COLO668 (cell line): Measurements from ENCODE around the gene ATP2B1.

ENCODE experiments used
- DNase-seq: peaks from one replicate; lab custom pipeline; 2025; ENCODE audit not compliant: unreplicated experiment; lab: John Stamatoyannopoulos, UW

The ATP2B1 gene

GRCh38 chr12:89694542-89694941, 14.1 kb downstream of the ATP2B1 start:
- no peak for DNase-seq

- DNase-seq = no peak
These were observed 14.9 kb downstream of the ATP2B1 start for GRCh38 chr12:89693639-89694202.

GRCh38 chr12:89692439-89692838, 16.2 kb downstream of the ATP2B1 start:
- DNase-seq = no peak

GRCh38 chr12:89691659-89692058, 17.0 kb downstream of the ATP2B1 start:
- no peak for DNase-seq

- no peak for DNase-seq
These were observed 17.7 kb downstream of the ATP2B1 start for GRCh38 chr12:89690925-89691324.

- DNase-seq = no peak
These were observed 19.3 kb downstream of the ATP2B1 start for GRCh38 chr12:89689306-89689705.

GRCh38 chr12:89686311-89686710, 22.3 kb downstream of the ATP2B1 start:
- DNase-seq = no peak

- DNase-seq = no peak
These were observed 23.2 kb downstream of the ATP2B1 start for GRCh38 chr12:89685363-89685972.

GRCh38 chr12:89684136-89684535, 24.5 kb downstream of the ATP2B1 start:
- no peak for DNase-seq

GRCh38 chr12:89682284-89682683, 26.4 kb downstream of the ATP2B1 start:
- no peak for DNase-seq

- DNase-seq = no peak
These were observed 28.2 kb downstream of the ATP2B1 start for GRCh38 chr12:89680409-89680808.

GRCh38 chr12:89679631-89680030, 29.0 kb downstream of the ATP2B1 start:
- no peak for DNase-seq

- DNase-seq = no peak
These were observed 30.4 kb downstream of the ATP2B1 start for GRCh38 chr12:89678225-89678624.

- no peak for DNase-seq
These were observed 31.7 kb downstream of the ATP2B1 start for GRCh38 chr12:89676930-89677329.

GRCh38 chr12:89674326-89674942, 34.2 kb downstream of the ATP2B1 start:
- DNase-seq = no peak

GRCh38 chr12:89673603-89674002, 35.0 kb downstream of the ATP2B1 start:
- no peak for DNase-seq

GRCh38 chr12:89672589-89672979, 36.1 kb downstream of the ATP2B1 start:
- no peak for DNase-seq

GRCh38 chr12:89671469-89671868, 37.2 kb downstream of the ATP2B1 start:
- no peak for DNase-seq

- DNase-seq = no peak
These were observed 39.4 kb downstream of the ATP2B1 start for GRCh38 chr12:89669197-89669596.

GRCh38 chr12:89665556-89665955, 43.1 kb downstream of the ATP2B1 start:
- no peak for DNase-seq

GRCh38 chr12:89664441-89664840, 44.2 kb downstream of the ATP2B1 start:
- DNase-seq = no peak

- DNase-seq = no peak
These were observed 44.9 kb downstream of the ATP2B1 start for GRCh38 chr12:89663577-89664357.
